Occipital lobe (tissue), 2 donors: ENCODE measurements around the gene MLEC. TPM values are rescaled to one million over a fixed set of nuclear protein-coding genes. Genes with fewer than 3 reads are reported as not detected.

Source experiments
- DNase-seq: peaks from one replicate; lab custom pipeline; 2025; lab: John Stamatoyannopoulos, UW
- total RNA-seq: library from RNA; depleted of rRNA; stranded (reverse); fragments of >200 nt; gene quantifications from one replicate; pipeline ENCODE4 v1.2.3, GENCODE V29; 2014

Gene MLEC
- total RNA-seq = 41.5 TPM

GRCh38 chr12:120686690-120687577 lies at the start of gene MLEC:
Gene MLEC (plus strand): TSS chr12:120687149. CDS start chr12:120687297, 148 bp downstream.
- DNase-seq = peak; percentile 99

- DNase-seq = peak; percentile 35
Measured at GRCh38 chr12:120639771-120640721, 46.9 kb upstream of the MLEC start, which contains the start of gene CABP1. Gene CABP1 (plus strand): TSS chr12:120640626. CDS start chr12:120640686, 60 bp downstream.

- no peak for DNase-seq
Measured at GRCh38 chr12:120640861-120641833, 45.8 kb upstream of the MLEC start.

GRCh38 chr12:120642121-120642520 lies 44.8 kb upstream of the MLEC start:
- DNase-seq = no peak

GRCh38 chr12:120642826-120643225 lies 44.1 kb upstream of the MLEC start:
- no peak for DNase-seq

- no peak for DNase-seq
Measured at GRCh38 chr12:120643574-120643973, 43.4 kb upstream of the MLEC start.

- no peak for DNase-seq
Measured at GRCh38 chr12:120646044-120646443, 40.9 kb upstream of the MLEC start.

GRCh38 chr12:120647375-120647755 lies 39.6 kb upstream of the MLEC start:
- DNase-seq = no peak

GRCh38 chr12:120649442-120650232 lies 37.3 kb upstream of the MLEC start:
- peak; percentile 52 for DNase-seq

GRCh38 chr12:120650233-120650690 lies 36.7 kb upstream of the MLEC start:
- no peak for DNase-seq

- no peak for DNase-seq
Measured at GRCh38 chr12:120651821-120652220, 35.1 kb upstream of the MLEC start.

GRCh38 chr12:120652656-120653435 lies 34.1 kb upstream of the MLEC start:
- DNase-seq = peak; percentile 62

- DNase-seq = no peak
Measured at GRCh38 chr12:120653611-120654010, 33.3 kb upstream of the MLEC start.

- DNase-seq = no peak
Measured at GRCh38 chr12:120654656-120655055, 32.3 kb upstream of the MLEC start.

- no peak for DNase-seq
Measured at GRCh38 chr12:120656008-120656407, 30.9 kb upstream of the MLEC start.

GRCh38 chr12:120658286-120659150 lies 28.4 kb upstream of the MLEC start:
- DNase-seq = no peak

GRCh38 chr12:120659151-120659525 lies 27.8 kb upstream of the MLEC start:
- DNase-seq = no peak

GRCh38 chr12:120661432-120661831 lies 25.5 kb upstream of the MLEC start:
- no peak for DNase-seq
